ENCODE measurements around the gene TEX13A. TPM values are rescaled to one million over a fixed set of nuclear protein-coding genes. Genes with fewer than 3 reads are reported as not detected.

The TEX13A gene
- polyA plus RNA-seq, 3 donors: not detected

GRCh38 chrX:105190252-105190853 is 30.1 kb downstream of the TEX13A start:
- H3K27ac ChIP-seq (ENCODE audit: low read depth, low read length): no peak overlapping the region
- 4 to 9% (median 4%) methylated on average over 2 of the region's 2 CpGs for WGBS, 3 donors

- H3K27ac ChIP-seq (ENCODE audit: low read depth, low read length): no peak overlapping the region
- WGBS, 3 donors: 78 to 100% (median 90%) methylated on average over 8 of the region's 8 CpGs
Observed at GRCh38 chrX:105189093-105189492, 31.4 kb downstream of the TEX13A start.

DNA sequence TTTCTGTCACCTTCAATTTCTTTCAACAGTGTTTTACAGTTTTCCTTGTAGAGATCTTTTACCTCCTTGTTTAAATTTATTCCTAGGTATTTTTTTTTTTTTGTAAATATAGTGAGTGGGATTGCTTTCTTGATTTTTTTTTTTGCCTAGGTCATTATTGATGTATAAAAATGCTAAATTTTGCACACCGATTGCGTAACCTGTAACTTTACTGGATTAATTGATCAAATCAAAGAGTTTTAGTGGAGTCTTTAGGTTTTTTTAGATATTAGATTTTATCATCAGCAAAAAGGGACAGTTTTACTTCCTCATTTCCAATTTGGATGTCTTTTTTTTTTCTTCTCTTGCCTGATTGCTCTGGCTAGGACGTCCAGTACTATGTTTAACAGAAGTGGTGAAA is 40.9 kb downstream of the TEX13A start:
- WGBS, 3 donors: 72 to 85% (median 73%) methylated on average over 3 of the region's 3 CpGs

GRCh38 chrX:105173071-105173470 is 47.4 kb downstream of the TEX13A start:
- no peak overlapping the region for H3K27ac ChIP-seq (ENCODE audit: low read depth, low read length)
- 85 to 90% (median 87%) methylated on average over 4 of the region's 4 CpGs for whole genome bisulfite sequencing, 3 donors

More for the DNA sequence above, 40.9 kb downstream of the TEX13A start:
- no peak overlapping the region for H3K27ac ChIP-seq (ENCODE audit: low read depth, low read length)

Measured in adipose tissue (tissue), 3 donors.